HG02884 (cell line): ENCODE measurements around the gene UBLCP1.
"Not testable (repeated sequence)": the region's sequence is repeated elsewhere in the genome, so short reads cannot be mapped to it uniquely, and the experiment has no call there.

ENCODE experiments used
- ATAC-seq: cut with Tn5 transposase; IDR thresholded peaks from one replicate; pipeline ENCODE4 v1.9.1; 2021; ENCODE audit warnings: mild to moderate bottlenecking, moderate library complexity; ENCODE audit not compliant: unreplicated experiment

UBLCP1 gene, protein sequence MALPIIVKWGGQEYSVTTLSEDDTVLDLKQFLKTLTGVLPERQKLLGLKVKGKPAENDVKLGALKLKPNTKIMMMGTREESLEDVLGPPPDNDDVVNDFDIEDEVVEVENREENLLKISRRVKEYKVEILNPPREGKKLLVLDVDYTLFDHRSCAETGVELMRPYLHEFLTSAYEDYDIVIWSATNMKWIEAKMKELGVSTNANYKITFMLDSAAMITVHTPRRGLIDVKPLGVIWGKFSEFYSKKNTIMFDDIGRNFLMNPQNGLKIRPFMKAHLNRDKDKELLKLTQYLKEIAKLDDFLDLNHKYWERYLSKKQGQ

DNA sequence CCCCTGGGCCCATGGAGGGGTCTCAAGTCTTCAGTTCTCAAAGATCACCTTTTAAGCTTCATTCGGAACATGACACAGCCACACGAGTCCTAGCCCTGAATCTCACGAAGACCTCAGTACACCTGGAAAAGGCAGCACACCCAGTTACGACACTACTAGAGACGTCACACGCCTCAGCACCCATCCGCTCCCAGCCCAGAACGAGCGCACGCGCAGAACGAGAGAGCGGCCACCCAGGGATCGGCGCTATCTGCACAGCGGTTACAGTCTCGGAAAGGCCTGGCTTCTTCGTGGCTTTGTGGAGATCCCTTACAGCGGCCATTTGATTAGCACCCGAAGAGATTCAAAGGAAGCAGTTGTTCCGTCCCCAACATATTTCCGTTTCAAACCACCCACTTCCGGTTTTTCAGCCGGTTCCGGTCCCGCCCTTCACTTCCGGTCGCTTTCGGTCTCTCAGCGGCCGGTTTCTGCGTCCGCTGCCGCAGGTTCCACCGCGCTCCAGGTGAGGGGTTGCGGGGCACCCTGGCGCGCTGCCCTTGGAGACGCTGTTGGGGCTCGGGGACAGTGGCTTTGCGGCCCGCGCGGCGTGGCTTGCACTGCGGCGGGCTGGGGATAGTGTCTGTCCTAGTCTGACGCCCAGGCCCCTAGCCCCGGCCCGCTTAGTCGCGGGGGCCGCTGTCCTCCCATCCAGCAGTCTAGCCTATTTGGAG is at the start of gene UBLCP1:
TSS of gene UBLCP1 (plus strand) at position 432 of the 710 bp plus-strand sequence. CDS start 5,626 bp downstream, outside the sequence.
- peak; percentile 95 for ATAC-seq

DNA sequence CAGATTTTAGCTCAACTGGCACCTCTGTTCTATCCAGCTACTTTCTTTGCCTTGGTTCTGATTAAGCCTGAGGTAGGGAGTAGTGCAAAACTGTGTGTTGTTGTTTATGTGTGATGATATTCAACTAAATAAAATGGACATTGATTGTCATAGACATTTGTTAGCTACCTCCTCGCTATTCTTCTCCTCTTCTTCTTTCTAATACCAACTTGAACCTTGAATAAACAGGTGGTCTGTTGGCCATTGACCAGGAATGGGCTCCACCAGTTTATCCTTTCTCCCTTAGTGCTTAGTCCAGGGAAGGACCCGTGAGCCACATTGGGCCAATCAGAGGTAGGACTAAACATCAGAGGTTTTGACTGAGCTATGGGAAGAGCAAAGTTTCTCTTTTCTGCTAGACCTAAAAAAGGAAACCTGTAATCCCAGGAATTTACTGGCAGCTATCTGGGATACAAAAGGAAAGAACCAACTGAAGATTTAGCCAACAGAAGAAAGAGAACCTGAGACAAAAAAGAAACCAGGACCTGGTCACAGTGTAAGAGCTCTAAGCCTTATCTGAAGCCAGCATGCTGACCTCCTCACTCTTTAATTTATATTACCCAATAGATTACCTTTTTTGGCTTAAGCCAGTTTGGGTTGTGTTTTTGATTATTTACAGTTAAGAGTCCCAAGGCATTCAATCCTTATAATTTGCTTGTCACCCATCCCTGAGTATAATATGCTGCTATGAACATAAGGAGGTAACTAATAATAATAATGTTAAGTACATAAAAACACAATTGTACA is 48.4 kb upstream of the UBLCP1 start:
- no peak for ATAC-seq

DNA sequence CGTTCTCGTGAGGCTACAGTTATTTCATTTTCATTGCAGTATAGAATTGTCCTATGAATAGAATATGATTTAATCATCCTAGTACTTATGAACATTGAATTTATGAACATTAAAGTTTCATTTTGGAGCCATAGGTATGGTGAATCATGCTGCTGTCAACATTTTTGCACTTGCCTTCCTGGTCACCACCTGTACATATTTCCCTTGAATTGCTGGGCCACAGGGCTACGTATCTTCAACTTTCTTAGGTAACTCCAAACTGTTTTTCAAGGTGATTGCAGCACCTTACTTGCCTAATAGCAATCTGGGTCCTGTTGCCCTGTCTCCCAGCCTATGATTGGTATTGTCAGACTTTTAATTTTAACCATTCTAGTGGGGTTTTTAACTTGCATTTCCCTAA is 47.2 kb upstream of the UBLCP1 start:
- no peak for ATAC-seq

GRCh38 chr5:159216454-159216853 is 46.6 kb upstream of the UBLCP1 start:
- ATAC-seq: no peak

GRCh38 chr5:159217236-159217635 is 45.9 kb upstream of the UBLCP1 start:
- no peak for ATAC-seq

DNA sequence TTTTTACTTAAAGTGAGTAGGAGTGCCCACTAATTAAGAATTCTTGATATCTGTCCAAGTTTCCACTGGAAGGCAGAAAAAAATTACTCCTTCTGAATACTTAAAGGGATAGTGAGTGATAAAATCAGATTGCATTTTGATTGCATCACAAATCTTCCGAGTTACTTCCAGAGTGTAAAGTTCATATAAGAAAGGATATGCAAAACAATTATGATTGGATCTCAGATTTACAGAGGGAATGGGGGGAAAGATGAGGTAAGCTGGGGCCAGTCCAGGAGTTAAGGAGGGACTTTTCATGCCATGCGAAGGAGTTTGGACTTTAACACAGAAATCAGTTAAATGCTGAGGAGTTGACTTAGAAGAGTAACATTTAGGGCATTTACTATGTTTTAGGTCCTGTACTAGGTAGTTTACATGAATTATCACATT is 44.5 kb upstream of the UBLCP1 start:
- ATAC-seq: no peak

DNA sequence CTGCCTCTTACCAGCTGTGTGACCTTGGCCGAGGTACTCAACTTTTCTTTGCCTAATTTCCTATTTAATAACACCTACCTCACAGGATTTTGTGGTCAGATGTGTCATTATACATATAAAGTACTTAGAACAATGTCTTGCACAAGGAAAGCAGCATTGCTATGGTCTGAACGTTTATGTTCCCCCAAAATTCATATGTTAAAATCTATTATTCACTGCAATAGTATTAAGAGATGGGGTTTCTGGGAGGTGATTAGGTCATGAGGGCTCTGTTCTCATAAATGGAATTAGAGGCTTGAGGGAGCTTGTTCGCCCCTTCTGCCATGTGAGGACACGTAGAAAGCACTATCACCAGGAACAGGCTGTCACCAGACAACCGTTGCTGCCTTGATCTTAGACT is 42.9 kb upstream of the UBLCP1 start:
- ATAC-seq: no peak

GRCh38 chr5:159223469-159223868 is 39.6 kb upstream of the UBLCP1 start:
- ATAC-seq: no peak

- no peak for ATAC-seq
Observed at GRCh38 chr5:159224471-159224870, 38.6 kb upstream of the UBLCP1 start.

DNA sequence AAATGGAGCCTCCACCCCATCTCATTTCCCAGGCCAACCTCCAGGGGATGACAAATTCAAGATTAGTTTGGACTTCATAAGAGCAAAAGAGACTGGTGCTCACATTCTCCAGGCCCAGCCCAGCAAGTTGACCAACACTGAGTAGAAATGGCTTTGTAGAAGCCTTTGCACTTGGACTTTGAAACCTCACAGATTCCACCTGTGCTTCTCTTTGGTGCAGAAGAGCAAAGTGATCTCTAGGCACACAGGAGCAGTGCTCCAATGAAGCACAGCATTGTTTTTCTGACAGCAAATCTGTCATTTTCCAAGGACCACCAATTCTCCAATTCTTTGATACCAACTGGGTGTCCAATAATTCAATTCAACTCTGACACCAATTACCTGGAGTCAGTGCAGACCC is 36.6 kb upstream of the UBLCP1 start:
- ATAC-seq: no peak

DNA sequence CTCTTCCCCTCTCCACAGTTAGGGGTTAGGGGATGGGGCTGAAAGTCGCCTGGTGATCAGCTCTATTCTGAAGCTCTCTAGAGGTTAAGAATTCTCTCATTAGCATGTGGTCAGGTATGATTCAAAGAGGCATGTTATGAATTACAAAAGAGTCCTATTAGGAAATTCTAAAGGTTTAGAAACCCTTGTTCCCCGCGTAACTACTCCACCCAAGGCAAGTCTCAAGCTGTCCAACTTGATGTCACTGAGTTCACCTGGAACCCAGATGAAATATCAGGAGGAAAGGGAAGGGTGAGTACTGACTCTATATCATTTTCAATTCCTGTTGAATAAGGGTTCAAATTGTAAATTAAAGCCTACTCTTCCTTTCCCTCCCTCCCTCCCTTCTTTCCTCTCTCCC is 35.6 kb upstream of the UBLCP1 start:
- ATAC-seq: no peak

GRCh38 chr5:159228097-159228496 is 35.0 kb upstream of the UBLCP1 start:
- ATAC-seq: not testable (repeated sequence)

DNA sequence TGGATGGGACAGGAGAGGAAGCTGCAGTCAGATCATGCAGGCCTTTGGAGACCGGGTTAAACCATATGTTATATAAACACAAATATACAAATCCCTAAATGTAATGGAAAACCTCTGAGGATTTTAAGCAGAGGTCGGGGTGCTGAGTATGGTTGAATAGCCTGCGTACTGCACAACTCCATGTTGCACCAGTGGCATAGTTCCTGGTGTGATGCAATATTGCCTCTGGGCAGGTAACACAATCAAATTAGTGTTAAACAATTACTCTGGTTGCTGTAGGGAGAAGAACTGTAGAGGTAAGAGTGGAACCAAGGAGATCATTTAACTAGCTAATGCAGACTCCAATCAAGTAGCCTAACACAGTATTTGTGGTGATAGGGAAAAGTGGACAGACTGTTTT is 32.4 kb upstream of the UBLCP1 start:
- no peak for ATAC-seq

DNA sequence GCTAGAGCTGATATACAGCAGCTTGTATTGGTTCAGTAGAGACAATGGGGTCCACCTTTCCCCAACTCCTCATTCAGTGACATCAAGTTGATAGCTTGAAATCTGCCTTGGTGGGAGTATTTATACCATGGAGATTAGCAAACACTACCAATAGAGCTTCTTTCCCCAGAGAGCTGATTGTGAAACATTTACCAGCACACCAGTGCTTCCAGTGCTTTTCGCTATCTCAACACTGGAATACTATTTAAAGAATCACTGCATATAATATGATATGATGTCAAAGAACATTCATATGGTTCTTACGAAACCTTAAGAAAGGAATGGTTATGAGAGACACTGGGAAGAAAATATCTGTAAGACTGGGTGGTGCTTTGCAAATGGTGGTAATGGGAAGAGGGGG is 31.9 kb upstream of the UBLCP1 start:
- ATAC-seq: no peak

DNA sequence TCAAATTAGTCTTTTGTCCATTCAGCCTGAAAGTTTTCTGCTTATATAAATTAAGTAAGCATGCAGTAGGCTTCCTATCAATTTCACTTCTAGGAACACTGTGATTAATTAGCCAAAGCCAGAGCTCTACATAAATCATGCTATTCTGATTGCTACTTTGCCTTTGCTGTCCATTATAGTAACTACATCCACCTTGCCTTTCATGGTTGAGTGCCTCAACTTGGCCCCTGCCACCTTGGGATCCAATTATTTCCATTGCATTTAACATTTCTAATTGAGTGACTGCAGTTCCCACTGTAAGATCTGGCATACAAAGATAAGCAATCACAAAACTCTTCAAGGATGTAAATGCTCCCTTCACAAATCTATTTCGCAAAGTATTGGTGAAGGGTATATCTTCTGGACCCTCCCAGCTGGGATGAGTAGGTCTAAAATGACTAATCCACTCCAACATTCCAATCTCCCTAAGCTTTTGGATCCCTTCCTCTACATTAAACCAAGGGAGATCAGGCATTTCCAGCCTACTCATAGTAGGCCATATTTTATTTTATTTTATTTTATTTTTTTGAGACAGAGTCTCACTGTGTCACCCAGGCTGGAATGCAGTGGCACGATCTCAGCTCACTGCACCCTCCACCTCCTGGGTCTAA is 27.1 kb upstream of the UBLCP1 start:
- ATAC-seq: not testable (repeated sequence)

DNA sequence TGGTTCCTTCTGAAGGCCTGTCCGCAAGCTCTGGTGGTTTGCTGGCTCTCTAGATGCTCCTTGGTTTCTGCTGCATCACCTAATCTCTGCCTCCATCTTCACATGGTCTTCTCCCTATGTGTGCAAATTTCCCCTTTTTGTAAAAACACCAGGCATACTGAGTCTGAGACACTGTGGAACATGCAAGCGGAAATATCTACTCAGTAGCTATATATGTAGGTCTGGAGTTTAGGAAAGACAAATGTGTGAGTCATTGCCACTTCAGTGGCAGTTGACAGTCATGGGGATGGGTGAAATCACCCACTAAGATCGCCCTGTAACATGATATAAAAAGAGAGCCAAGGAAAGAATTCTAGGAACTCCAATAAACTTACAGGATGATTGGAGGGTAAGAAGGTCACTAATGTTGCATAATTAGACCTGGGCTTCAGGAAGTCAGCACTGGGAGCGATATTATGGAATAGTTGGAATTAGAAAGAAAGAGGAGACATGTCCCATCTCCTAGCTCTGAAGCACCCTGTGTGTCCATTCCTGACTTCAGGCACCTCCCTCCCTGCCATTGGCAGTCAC is 22.7 kb upstream of the UBLCP1 start:
- ATAC-seq: no peak

DNA sequence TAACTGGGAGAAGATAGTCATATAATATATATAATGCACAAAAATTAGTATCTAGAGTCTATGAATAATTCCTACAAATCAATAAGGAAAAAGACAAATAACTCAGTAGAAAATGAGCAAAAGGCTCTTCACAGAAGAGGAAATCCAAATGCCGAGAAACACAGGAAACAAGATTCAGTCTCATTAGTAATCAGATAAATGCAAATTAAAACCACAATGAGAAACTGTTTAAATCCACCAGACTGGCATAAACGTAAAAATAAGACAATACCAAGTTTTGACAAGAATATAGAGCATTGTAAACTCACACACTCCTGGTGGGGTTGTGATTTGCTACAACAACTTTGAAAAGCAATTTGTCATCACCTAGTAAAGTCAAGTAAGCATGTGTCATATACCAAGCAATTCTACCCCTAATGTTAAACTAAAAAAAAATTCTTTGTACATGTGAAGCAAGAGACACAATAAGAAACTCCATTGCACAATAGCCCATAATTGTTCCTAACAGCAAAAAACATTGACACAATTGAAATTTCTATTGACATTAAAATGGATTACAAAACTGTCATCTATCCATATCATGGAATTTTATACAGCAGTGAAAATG is 21.0 kb upstream of the UBLCP1 start:
- no peak for ATAC-seq

DNA sequence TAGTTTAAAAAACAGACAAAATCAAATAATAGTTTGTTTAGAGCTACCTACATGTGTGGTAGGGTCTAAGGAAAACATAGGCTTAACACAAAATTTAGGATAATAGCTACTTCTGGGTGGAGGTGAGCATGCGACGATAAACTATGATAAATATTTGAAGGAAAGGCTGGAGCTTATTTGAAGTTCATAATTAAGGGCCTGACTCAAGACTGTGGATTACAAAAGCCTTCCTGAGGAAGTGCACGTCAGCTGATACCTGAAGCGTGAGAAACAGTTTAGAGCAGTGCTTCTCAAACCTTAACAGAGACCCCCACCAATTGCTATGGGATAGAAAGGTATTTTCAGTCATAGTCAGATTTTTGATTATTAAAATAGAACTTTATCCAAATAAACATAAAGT is 20.4 kb upstream of the UBLCP1 start:
- no peak for ATAC-seq

- ATAC-seq: no peak
Observed at GRCh38 chr5:159243385-159243784, 19.7 kb upstream of the UBLCP1 start.

GRCh38 chr5:159244163-159244562 is 18.9 kb upstream of the UBLCP1 start:
- ATAC-seq: no peak
